CD4-positive, alpha-beta T cell treated with Interleukin-2 at 100 ng/mL for 4 hours (primary cell): ENCODE data around the gene PTGDR2.

ENCODE experiments used
- DNase-seq: peaks from one replicate; pipeline ENCODE4 v3.0.0-alpha.2; 2020; ENCODE audit warnings: low spot score

Gene PTGDR2

GRCh38 chr11:60858731-60859464 is 3.1 kb upstream of the PTGDR2 start:
- no peak for DNase-seq

- no peak for DNase-seq
Measured at GRCh38 chr11:60858236-60858635, 2.5 kb upstream of the PTGDR2 start.

GRCh38 chr11:60857378-60858232 is 1.9 kb upstream of the PTGDR2 start:
- DNase-seq = no peak

GRCh38 chr11:60854847-60855725 is 664 bp downstream of the PTGDR2 start:
- DNase-seq = no peak

- DNase-seq = no peak
Measured at GRCh38 chr11:60854140-60854846, 1.5 kb downstream of the PTGDR2 start.

- no peak for DNase-seq
Measured at GRCh38 chr11:60852982-60853950, 2.5 kb downstream of the PTGDR2 start.

- no peak for DNase-seq
Measured at GRCh38 chr11:60852117-60852981, 3.4 kb downstream of the PTGDR2 start.

GRCh38 chr11:60851327-60852104 is 4.2 kb downstream of the PTGDR2 start:
- no peak for DNase-seq

- DNase-seq = no peak
Measured at GRCh38 chr11:60849641-60850520, 5.9 kb downstream of the PTGDR2 start.

GRCh38 chr11:60848714-60849151 is 7.0 kb downstream of the PTGDR2 start:
- DNase-seq = no peak

- no peak for DNase-seq
Measured at GRCh38 chr11:60847896-60848295, 7.9 kb downstream of the PTGDR2 start.

GRCh38 chr11:60847281-60847680 is 8.5 kb downstream of the PTGDR2 start:
- DNase-seq = no peak

- DNase-seq = no peak
Measured at GRCh38 chr11:60845338-60845737, 10.4 kb downstream of the PTGDR2 start.

- DNase-seq = no peak
Measured at GRCh38 chr11:60844870-60845221, 10.9 kb downstream of the PTGDR2 start.

GRCh38 chr11:60844045-60844869 is 11.5 kb downstream of the PTGDR2 start:
- no peak for DNase-seq

- DNase-seq = no peak
Measured at GRCh38 chr11:60842668-60843600, 12.8 kb downstream of the PTGDR2 start.
